K562 (cell line): ENCODE results near the gene SMARCD2. TPM values are rescaled to one million over a fixed set of nuclear protein-coding genes. Genes with fewer than 3 reads are reported as not detected.

Experiments
- ATF3 ChIP-seq, 2 experiments: fragments of 450-650 bp in 1 of 2; sonication (generic) in 1 of 2; formaldehyde crosslinking in 1 of 2; IDR thresholded peaks in 1 of 2; conservative IDR thresholded peaks in 1 of 2; 2 replicates each; pipeline versions ENCODE4 v1.6.1 to v1.8.1; 2016 to 2023; ENCODE audit warnings: mild to moderate bottlenecking in 2 of 2, moderate library complexity in 2 of 2, inconsistent platforms in 1 of 2, missing genetic modification reagents in 1 of 2
- CREBBP ChIP-seq: IDR thresholded peaks from one replicate; pipeline ENCODE4 v1.6.1; 2012; ENCODE audit warnings: low read depth, mild to moderate bottlenecking, control low read depth, inconsistent platforms, low read length
- DMBX1 ChIP-seq: fragments of 250-450 bp; sonication (Bioruptor Pico); IDR thresholded peaks from 2 replicates; pipeline ENCODE4 v1.8.0; 2022; ENCODE audit warnings: inconsistent platforms, mild to moderate bottlenecking, moderate library complexity, borderline replicate concordance
- ETV1 ChIP-seq: fragments of 450-650 bp; conservative IDR thresholded peaks from 2 replicates; pipeline ENCODE4 v1.6.1; 2016; ENCODE audit warnings: missing genetic modification characterization, control low read depth, low read depth, missing compliant biosample characterization
- FUS ChIP-seq: fragments of 200-400 bp; formaldehyde crosslinking; optimal IDR thresholded peaks from 2 replicates; pipeline ENCODE3; 2017; ENCODE audit warnings: low read depth, low read length
- GABPB1 ChIP-seq: sonication (generic); formaldehyde crosslinking; IDR thresholded peaks from 2 replicates; pipeline ENCODE4 v1.8.0; 2022; ENCODE audit warnings: mild to moderate bottlenecking, missing genetic modification reagents
- GATA2 ChIP-seq: sonication (generic); formaldehyde crosslinking; IDR thresholded peaks from 2 replicates; pipeline ENCODE4 v1.4.0; 2020; ENCODE audit warnings: mild to moderate bottlenecking, missing genetic modification reagents
- HBP1 ChIP-seq: fragments of 450-650 bp; formaldehyde crosslinking; IDR thresholded peaks from 2 replicates; pipeline ENCODE4 v1.4.0; 2022; ENCODE audit warnings: missing genetic modification characterization
- HMG20A ChIP-seq: fragments of 450-650 bp; formaldehyde crosslinking; conservative IDR thresholded peaks from 2 replicates; pipeline ENCODE4 v1.4.0; 2020; ENCODE audit warnings: mild to moderate bottlenecking, mixed read lengths
- KLF13 ChIP-seq: fragments of 450-650 bp; IDR thresholded peaks from 2 replicates; pipeline ENCODE4 v1.6.1; 2016; ENCODE audit warnings: missing genetic modification characterization, low read depth, mild to moderate bottlenecking, missing compliant biosample characterization, moderate library complexity, borderline replicate concordance
- MECOM ChIP-seq: fragments of 250-450 bp; sonication (Bioruptor Pico); IDR thresholded peaks from 2 replicates; pipeline ENCODE4 v1.8.0; 2022; ENCODE audit warnings: inconsistent platforms
- NFXL1 ChIP-seq: fragments of 450-650 bp; formaldehyde crosslinking; IDR thresholded peaks from 2 replicates; pipeline ENCODE4 v1.4.0; 2021; ENCODE audit warnings: mild to moderate bottlenecking
- RBM34 ChIP-seq: fragments of 200-400 bp; formaldehyde crosslinking; IDR thresholded peaks from 2 replicates; pipeline ENCODE4 v1.6.1; 2018; ENCODE audit warnings: low read length, borderline replicate concordance; ENCODE audit not compliant: insufficient read depth
- SIX5 ChIP-seq, 2 experiments: IDR thresholded peaks; 2 replicates each; pipeline ENCODE4 v1.6.1; 2011; ENCODE audit warnings: low read length in 2 of 2, borderline replicate concordance in 1 of 2, low read depth in 1 of 2, mild to moderate bottlenecking in 1 of 2, moderate library complexity in 1 of 2; ENCODE audit not compliant: insufficient read depth in 1 of 2
- SRSF3 ChIP-seq: fragments of 200-400 bp; formaldehyde crosslinking; IDR thresholded peaks from 2 replicates; pipeline ENCODE4 v1.6.1; 2016; ENCODE audit warnings: mild to moderate bottlenecking, low read length, moderate library complexity; ENCODE audit not compliant: insufficient read depth
- TAF15 ChIP-seq: fragments of 200-400 bp; formaldehyde crosslinking; IDR thresholded peaks from 2 replicates; pipeline ENCODE4 v1.6.1; 2017; ENCODE audit warnings: mild to moderate bottlenecking, low read depth, low read length, moderate library complexity
- TFAM ChIP-seq: fragments of 250-450 bp; sonication (Bioruptor Pico); conservative IDR thresholded peaks from 2 replicates; pipeline ENCODE4 v1.5.0; 2021; ENCODE audit warnings: mild to moderate bottlenecking, moderate library complexity
- YBX1 ChIP-seq: fragments of 450-650 bp; IDR thresholded peaks from 2 replicates; pipeline ENCODE4 v1.7.1; 2016; ENCODE audit warnings: mild to moderate bottlenecking
- ZBTB33 ChIP-seq: sonication (generic); formaldehyde crosslinking; IDR thresholded peaks from 2 replicates; pipeline ENCODE4 v1.8.1; 2023; ENCODE audit warnings: mild to moderate bottlenecking, missing genetic modification reagents
- ZC3H8 ChIP-seq: fragments of 450-650 bp; IDR thresholded peaks from 2 replicates; pipeline ENCODE4 v1.6.1; 2017
- ZNF224 ChIP-seq: sonication (generic); formaldehyde crosslinking; IDR thresholded peaks from 2 replicates; pipeline ENCODE4 v1.8.0; 2022; ENCODE audit warnings: mild to moderate bottlenecking, missing genetic modification reagents
- ZNF584 ChIP-seq: fragments of 200-800 bp; sonication (Bioruptor generic); IDR thresholded peaks from 2 replicates; pipeline ENCODE4 v1.6.1; 2016; ENCODE audit warnings: low read depth, mild to moderate bottlenecking, missing genetic modification characterization, missing compliant biosample characterization
- ZNF644 ChIP-seq: fragments of 200-800 bp; sonication (Bioruptor generic); IDR thresholded peaks from 2 replicates; pipeline ENCODE4 v1.6.1; 2016; ENCODE audit warnings: low read depth, missing genetic modification characterization, missing compliant biosample characterization
- polyA plus RNA-seq, 8 experiments: library from polyadenylated mRNA; depleted of rRNA in 4 of 8; stranded (reverse) in 5 of 8; unstranded in 3 of 8; fragments of >200 nt; fragmentation: Nextera tagmentation in 2 of 8; fragmentation: Illumina TruSeq in 1 of 8; extraction: Ambion mirVana in 2 of 8; extraction: Trizol in 1 of 8; gene quantifications; 2 replicates each; pipeline versions ENCODE4 v1.2.1 to v1.2.3, GENCODE V29; 2011 to 2014; ENCODE audit warnings: inconsistent platforms in 1 of 8, missing spikeins in 1 of 8
- total RNA-seq, 7 experiments: library from RNA; depleted of rRNA in 6 of 7; stranded (reverse); fragments of >200 nt in 6 of 7; fragmentation: Illumina TruSeq in 2 of 7; extraction: Trizol in 2 of 7; gene quantifications; 2 replicates each; pipeline versions ENCODE4 v1.2.1 to v1.2.3, GENCODE V29; 2011 to 2021; ENCODE audit warnings: low replicate concordance in 1 of 7

Gene SMARCD2
- total and polyA plus RNA-seq, 9 of the 15 experiments (the other 6 are each of a cell fraction or from before 2014, with no cell fraction given): 1.7 to 114 (median 90.3) TPM

- TF ChIP-seq ZNF644 (tag) (0 out of 2 replicates have a peak, but pooled peaks have one; percentile 44), YBX1 (no peak), ATF3 (IDR thresholded peaks at IDR 0.05) (peak; percentile 72), ATF3 (CRISPR knock-in tag; conservative IDR thresholded peaks at IDR 0.05) (peak; percentile 79), RBM34 (no peak), MECOM (CRISPR knock-in tag) (peak; percentile 76), KLF13 (peak; percentile 68; the same call in 1 of the 2 replicates), GABPB1 (CRISPR knock-in tag) (peak; percentile 69), ZBTB33 (CRISPR knock-in tag) (peak; percentile 89), NFXL1 (CRISPR knock-in tag) (0 out of 2 replicates have a peak, but pooled peaks have one; percentile 12), GATA2 (CRISPR knock-in tag) (no peak), SIX5 (IDR thresholded peaks at IDR 0.05; ENCODE audit: borderline replicate concordance in 1 of 2, insufficient read depth in 1 of 2, low read depth in 1 of 2, low read length in 2 of 2) (peak; percentile 40 to 56; a peak in 2 of 4 replicates), ZNF224 (CRISPR knock-in tag) (peak; percentile 97), ETV1 (0 out of 2 replicates have a peak, but pooled peaks have one; percentile 13), SRSF3 (no peak), DMBX1 (CRISPR knock-in tag) (peak; percentile 94), ZNF584 (CRISPR knock-in tag) (peak; percentile 84), ZC3H8 (no peak), HBP1 (no peak), HMG20A (CRISPR knock-in tag) (no peak), TFAM (CRISPR knock-in tag) (no peak), CREBBP (no peak), TAF15 (no peak), FUS (peak; percentile 18)
These were observed 6.6 kb upstream of the SMARCD2 start (continued) for GRCh38 chr17:63848834-63849689.
